OCI-LY7 (cell line): ENCODE measurements around the gene LRRC8D. TPM values are rescaled to one million over a fixed set of nuclear protein-coding genes. Genes with fewer than 3 reads are reported as not detected.

Experiments used
- BruUV-seq: library from RNA; stranded (reverse); fragments of 400-500 nt; replicated peaks from 2 replicates; lab custom pipeline; 2021; lab: Mats Ljungman, UMichigan
- CTCF ChIA-PET: fragments of 300-600 bp; sonication (Branson Sonifier 250); formaldehyde crosslinking; loops from one replicate; lab custom pipeline; 2022; ENCODE audit warnings: antibody characterized with exemption; ENCODE audit not compliant: unreplicated experiment; lab: Charles Lee
- POLR2A ChIA-PET: fragments of 300-600 bp; sonication (Branson Sonifier 250); formaldehyde crosslinking; loops from one replicate; lab custom pipeline; 2022; ENCODE audit warnings: antibody characterized with exemption; lab: Charles Lee
- DNase-seq: peaks from one replicate; pipeline ENCODE4 v3.0.0-alpha.2; 2015; ENCODE audit warnings: low spot score
- H2AFZ ChIP-seq: fragments of 200-600 bp; sonication (generic), shearing (Covaris generic); 2 replicates; pipeline ENCODE4 v1.6.1; 2014; ENCODE audit warnings: mild to moderate bottlenecking, antibody characterized with exemption, low read length, moderate library complexity
- H3K27ac ChIP-seq: fragments of 200-600 bp; sonication (generic); 2 replicates; pipeline ENCODE4 v1.5.1; 2014; ENCODE audit warnings: mixed run types, low read depth, mild to moderate bottlenecking, moderate library complexity, low read length, inconsistent platforms; ENCODE audit not compliant: poor library complexity, severe bottlenecking
- H3K36me3 ChIP-seq: fragments of 200-600 bp; sonication (generic); 2 replicates; pipeline ENCODE4 v1.6.1; 2014; ENCODE audit warnings: mild to moderate bottlenecking, antibody characterized with exemption, low read length, moderate library complexity, mixed read lengths; ENCODE audit not compliant: insufficient read depth
- H3K4me1 ChIP-seq: fragments of 200-600 bp; sonication (generic); 2 replicates; pipeline ENCODE4 v1.5.1; 2014; ENCODE audit warnings: mild to moderate bottlenecking, low read length; ENCODE audit not compliant: insufficient read depth, poor library complexity, severe bottlenecking
- H3K4me2 ChIP-seq: fragments of 200-600 bp; sonication (generic); 2 replicates; pipeline ENCODE4 v1.6.1; 2014; ENCODE audit warnings: mild to moderate bottlenecking, low read length
- H3K4me3 ChIP-seq: fragments of 200-600 bp; sonication (generic); 2 replicates; pipeline ENCODE4 v1.5.1; 2014; ENCODE audit warnings: mild to moderate bottlenecking, low read depth, low read length; ENCODE audit not compliant: poor library complexity, severe bottlenecking
- H3K79me2 ChIP-seq: fragments of 200-600 bp; sonication (generic); 2 replicates; pipeline ENCODE4 v1.6.1; 2016; ENCODE audit warnings: low read depth, mild to moderate bottlenecking, low read length, moderate library complexity, mixed read lengths; ENCODE audit not compliant: insufficient read depth
- H3K9me2 ChIP-seq: fragments of 200-600 bp; sonication (generic); 2 replicates; pipeline ENCODE4 v1.6.1; 2016; ENCODE audit warnings: mild to moderate bottlenecking, low read length, mixed read lengths; ENCODE audit not compliant: insufficient read depth
- H3K9me3 ChIP-seq: fragments of 200-600 bp; sonication (generic); 2 replicates; pipeline ENCODE4 v1.6.1; 2014; ENCODE audit warnings: mild to moderate bottlenecking, mixed run types, low read length, mixed read lengths
- H4K20me1 ChIP-seq: fragments of 200-600 bp; sonication (generic); 2 replicates; pipeline ENCODE4 v1.6.1; 2014; ENCODE audit warnings: mild to moderate bottlenecking, antibody characterized with exemption, low read length, moderate library complexity, mixed read lengths; ENCODE audit not compliant: insufficient read depth
- CTCF ChIP-seq: fragments of 200-600 bp; sonication (generic); conservative IDR thresholded peaks from 2 replicates; pipeline ENCODE4 v1.5.1; 2014; ENCODE audit warnings: mild to moderate bottlenecking, antibody characterized with exemption, low read length, moderate library complexity, mixed read lengths
- EZH2phosphoT487 ChIP-seq: fragments of 200-600 bp; sonication (generic); IDR thresholded peaks from 2 replicates; pipeline ENCODE4 v1.6.1; 2018; ENCODE audit warnings: low read depth, borderline replicate concordance, mild to moderate bottlenecking, mixed run types, antibody characterized with exemption, low read length, moderate library complexity, mixed read lengths
- intact Hi-C: fragments of 100-400 bp; cut with micrococcal nuclease; formaldehyde crosslinking; loops from one replicate; pipeline ENCODE4 v1.10.0; 2022; ENCODE audit not compliant: unreplicated experiment
- total RNA-seq, 2 experiments: library from RNA; depleted of rRNA in 1 of 2; stranded (reverse); fragments of >200 nt in 1 of 2; shearing (Covaris generic) in 1 of 2; gene quantifications; 2 replicates each; pipeline ENCODE4 v1.2.3, GENCODE V29; 2014 to 2022

Gene LRRC8D
- total RNA-seq, 2 experiments from 2014 or later: 23.8 to 37.1 TPM

- Histone ChIP-seq H3K4me1 (peaks cover 32% of the 10 kb centered on the region), H3K79me2 (peaks cover 29% of the 10 kb centered on the region; the same call in 1 of the 2 replicates), H3K4me3 (no peak overlapping the region), H3K36me3 (peaks cover 77% of the 10 kb centered on the region), H3K27ac (no peak overlapping the region), H2AFZ (no peak overlapping the region), H3K4me2 (no peak overlapping the region), H4K20me1 (no peaks in the 10 kb centered on the region; the same call in 1 of the 2 replicates), H3K9me3 (no peaks in the 10 kb centered on the region), H3K9me2 (no peaks in the 10 kb centered on the region)
- no peak for TF ChIP-seq EZH2phosphoT487
- TF ChIP-seq CTCF: no peak
- DNase-seq: no peak
- no TSS peak for BruUV-seq
- ChIA-PET POLR2A (interaction anchor here (1.1 kb wide), 1 partner anchor 12 kb away, joined by 4 read pairs; no protein-coding TSS in a partner anchor), CTCF (no interaction called here)
- intact Hi-C loops: no loop called here
These were observed 30.1 kb downstream of the LRRC8D start for GRCh38 chr1:89850844-89851415.

GRCh38 chr1:89854140-89854539, 33.3 kb downstream of the LRRC8D start:
- ChIA-PET CTCF (interaction anchor here (1.1 kb wide), 1 partner anchor 10 kb away, joined by 3 read pairs; no protein-coding TSS in a partner anchor), POLR2A (no interaction called here)
- DNase-seq: no peak
- Histone ChIP-seq H2AFZ (no peak overlapping the region), H3K9me3 (no peaks in the 10 kb centered on the region), H3K4me3 (no peak overlapping the region), H4K20me1 (no peaks in the 10 kb centered on the region; the same call in 1 of the 2 replicates), H3K4me2 (no peak overlapping the region; the same call in 1 of the 2 replicates), H3K79me2 (peaks cover 33% of the 10 kb centered on the region; the same call in 1 of the 2 replicates), H3K27ac (no peak overlapping the region), H3K9me2 (no peaks in the 10 kb centered on the region), H3K36me3 (peaks cover 62% of the 10 kb centered on the region), H3K4me1 (peaks cover 23% of the 10 kb centered on the region)
- intact Hi-C loops: no loop called here
- BruUV-seq: no TSS peak
- TF ChIP-seq CTCF (no peak), EZH2phosphoT487 (no peak)
